HPDE6-E6E7 (cell line): Measurements from ENCODE around the gene NQO2.
A peak's percentile ranks its signal among the peaks of the same experiment; 100 is the strongest.
"Not testable (repeated sequence)": the region's sequence is repeated elsewhere in the genome, so short reads cannot be mapped to it uniquely, and the experiment has no call there.

Experiments used
- DNase-seq: peaks from one replicate; pipeline ENCODE4 v3.0.0; 2011; ENCODE audit warnings: missing footprints; ENCODE audit errors: extremely low spot score

NQO2 gene

DNA sequence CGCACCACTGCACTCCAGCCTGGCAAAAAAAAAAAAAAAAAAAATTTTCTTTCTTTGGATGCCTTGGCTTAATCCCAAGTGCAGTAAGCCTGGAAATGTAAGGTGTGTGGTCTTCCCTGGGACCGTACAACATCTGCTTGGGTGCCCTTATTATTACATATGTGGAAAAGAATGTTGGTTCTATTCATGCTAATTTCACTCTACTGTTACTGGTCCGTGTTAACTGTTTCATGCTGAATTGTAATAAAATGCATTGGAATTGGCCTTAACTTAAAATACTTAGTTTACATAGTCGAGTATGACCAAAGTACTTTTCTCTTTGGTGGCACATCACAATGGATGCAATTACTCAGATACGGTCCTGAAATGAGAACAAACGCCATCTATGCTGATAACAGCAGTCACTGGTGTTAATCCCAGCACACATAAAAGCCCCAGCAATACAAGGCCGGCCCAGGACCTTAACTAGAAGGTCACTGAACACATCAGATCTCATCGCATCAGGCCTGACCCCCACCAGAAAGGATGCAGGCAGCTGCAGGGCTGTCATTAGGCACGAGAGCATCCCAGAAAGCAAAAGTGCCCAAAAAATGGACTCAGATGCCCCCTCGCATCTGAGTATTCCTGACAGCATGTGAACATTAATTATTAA is 29.5 kb upstream of the NQO2 start:
- DNase-seq: no peak

DNA sequence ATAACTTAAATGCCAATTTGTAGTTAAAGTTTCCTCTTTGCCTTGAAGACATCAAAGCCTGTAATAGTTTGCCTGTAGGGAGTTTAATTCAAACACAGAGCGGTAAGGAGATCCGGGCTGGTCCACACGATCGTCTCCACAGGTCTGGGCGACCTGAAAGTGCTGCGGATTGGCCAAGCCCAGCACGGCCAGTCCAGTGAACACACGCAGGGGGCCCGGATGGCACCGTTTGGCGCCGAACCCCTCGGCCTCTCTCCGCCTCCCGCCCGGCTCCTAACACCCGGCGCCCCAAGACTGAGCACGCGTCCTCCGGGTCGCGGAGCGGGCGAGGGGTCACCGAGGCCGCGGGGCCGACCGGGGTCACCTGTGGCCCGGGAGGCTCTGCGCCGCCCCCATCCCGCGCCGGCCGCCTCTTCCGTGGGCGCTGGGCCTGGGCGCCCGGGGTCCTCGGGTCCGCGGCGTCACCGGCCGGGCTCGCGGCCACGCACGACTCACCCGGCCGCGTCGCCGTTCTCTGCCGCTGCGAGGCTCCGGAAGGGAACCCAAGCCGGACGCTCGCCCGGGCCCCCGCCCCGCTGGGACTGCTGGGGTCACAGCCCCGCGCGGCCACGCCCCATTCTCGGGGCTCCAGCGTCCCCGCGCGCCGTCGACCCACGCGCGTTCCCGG is 28.8 kb upstream of the NQO2 start:
- no peak for DNase-seq

DNA sequence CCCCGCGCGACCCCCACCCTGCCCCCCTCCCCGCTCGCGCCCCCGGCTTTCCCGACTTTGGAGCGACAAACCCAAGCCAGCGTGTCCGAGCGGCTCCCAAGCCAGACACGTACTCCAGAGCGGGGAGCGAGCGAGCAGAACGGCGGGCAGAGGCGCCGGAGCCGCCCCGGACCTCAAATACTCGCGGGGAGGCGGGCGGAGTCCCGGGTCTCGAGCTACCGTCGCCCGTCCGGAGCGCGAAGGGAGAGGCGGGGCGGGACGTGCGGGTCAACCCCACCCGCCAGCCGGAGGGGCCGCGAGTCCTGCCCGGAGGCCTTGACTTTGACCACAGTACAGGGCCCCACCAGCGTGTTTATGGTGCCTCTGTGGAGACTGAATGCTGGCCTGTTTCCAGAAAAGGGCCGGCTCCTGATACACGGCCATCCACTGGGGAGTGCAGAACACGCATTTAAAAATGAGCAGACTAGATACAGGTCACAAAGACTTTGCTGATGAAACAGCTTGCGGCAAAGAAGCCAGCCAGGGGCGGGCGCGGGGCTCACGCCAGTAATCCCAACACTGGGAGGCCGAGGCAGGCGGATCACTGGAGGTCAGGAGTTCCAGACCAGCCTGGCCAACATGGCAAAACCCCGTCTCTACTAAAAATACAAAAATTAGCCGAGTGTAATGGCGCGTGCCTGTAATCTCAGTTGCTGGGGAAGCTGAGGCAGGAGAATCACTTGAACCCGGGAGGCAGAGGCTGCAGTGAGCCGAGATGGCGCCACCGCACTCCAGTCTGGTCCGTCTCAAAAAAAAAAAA is 28.1 kb upstream of the NQO2 start, which contains the start of gene SERPINB6:
Gene SERPINB6 (minus strand): TSS at position 148 of the 799 bp plus-strand sequence. CDS start 12,235 bp downstream, outside the sequence.
- DNase-seq: peak; percentile 29

DNA sequence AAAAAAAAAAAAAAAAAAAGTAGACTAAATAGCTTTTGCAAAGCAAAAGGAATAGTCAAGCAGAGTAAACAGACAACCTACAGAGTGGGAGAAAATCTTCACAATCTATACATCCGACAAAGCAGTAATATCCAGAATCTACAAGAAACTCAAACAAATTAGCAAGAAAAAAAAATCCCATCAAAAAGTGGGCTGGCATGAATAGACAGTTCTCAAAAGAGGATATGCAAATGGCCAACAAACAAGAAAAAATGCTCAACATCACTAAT is 27.5 kb upstream of the NQO2 start:
- DNase-seq: not testable (repeated sequence)

DNA sequence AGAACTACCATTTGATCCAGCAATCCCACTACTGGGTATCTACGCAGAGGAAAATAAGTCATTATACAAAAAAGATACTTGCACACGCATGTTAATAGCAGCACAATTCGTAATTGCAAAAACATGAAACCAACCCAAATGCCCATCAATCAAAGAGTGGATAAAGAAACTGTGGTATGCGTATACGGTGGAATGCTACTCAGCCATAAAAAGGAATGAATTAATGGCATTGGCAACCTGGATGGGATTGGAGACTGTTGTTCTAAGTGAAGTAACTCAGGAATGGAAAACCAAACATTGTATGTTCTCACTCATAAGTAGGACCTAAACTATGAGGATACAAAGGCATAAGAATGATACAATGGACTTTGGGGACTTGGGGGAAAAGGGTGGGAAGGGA is 27.0 kb upstream of the NQO2 start:
- not testable (repeated sequence) for DNase-seq

DNA sequence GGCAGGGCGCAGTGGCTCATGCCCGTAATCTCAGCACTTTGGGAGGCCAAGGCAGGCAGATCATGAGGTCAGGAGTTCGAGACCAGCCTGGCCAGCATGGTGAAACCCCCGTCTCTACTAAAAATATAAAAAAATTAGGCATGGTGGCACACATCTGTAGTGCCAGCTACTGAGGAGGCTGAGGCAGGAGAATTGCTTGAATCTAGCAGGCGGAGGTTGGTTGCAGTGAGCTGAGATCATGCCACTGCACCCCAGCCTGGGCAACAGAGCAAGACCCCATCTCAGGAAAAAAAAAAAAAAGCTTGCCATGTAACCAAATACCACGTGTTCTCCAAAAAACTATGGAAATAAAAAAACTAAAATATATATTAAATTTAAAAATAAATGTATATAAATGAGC is 26.5 kb upstream of the NQO2 start:
- DNase-seq: not testable (repeated sequence)

DNA sequence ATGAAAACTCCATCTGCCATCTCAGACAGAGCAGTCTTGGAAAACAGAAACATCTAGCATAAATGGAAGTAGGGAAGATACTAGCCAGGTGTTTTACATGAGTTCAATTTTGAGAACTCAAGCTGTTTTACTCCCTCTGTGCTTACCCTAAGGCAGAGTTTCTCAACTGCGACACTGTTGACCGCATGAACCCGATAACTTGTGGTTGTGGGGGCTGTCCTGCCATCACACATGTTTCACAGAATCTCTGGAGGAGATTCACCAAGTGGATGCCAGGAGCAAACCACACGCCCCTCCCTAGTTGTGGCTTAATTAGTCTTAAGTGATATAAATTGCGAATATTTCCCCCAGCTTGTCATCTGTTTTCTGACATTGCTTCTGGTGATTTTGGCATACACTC is 26.0 kb upstream of the NQO2 start:
- DNase-seq: no peak

DNA sequence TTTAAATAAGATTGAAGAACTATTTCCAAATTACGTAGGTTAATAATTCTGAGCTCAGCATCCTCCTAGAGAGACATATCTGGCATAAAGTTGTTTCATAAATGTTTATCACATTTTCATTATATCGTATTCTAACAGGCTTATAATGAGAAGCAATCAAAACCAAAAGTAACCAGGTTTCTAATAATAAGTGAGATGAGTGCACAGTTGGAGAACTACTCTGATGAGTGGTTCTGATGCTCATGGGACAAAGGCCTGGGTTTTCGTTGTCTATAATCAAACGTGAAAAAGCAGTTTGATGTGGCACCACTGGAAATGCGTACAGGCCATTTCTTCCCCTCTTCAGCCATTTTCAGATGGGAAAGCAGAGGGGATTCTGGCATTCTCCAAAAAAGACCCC is 23.6 kb upstream of the NQO2 start:
- no peak for DNase-seq

DNA sequence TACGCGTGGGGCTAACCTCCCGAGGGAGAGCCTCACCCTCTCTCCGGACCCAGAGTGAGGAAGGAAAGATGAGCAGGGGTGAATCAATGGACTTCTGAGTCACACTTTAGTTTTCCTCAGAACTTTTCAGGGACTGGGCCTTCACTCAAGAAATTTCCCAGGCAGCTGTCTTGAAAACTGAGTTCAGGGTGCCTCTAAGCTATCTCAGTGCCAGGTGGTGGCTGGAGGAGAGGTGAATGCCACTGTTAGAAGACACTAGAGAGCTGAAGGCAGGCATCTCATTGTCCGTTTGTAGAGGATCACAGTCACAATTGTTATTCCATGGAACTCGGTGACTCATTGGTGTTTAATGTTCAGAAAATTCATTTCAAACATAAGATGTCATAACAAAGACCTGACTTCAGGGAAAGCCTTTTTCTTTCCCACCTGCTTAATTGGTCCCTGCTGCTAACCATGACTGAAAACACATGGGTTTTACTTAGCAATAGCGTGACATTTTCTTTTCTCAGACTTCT is 23.1 kb upstream of the NQO2 start:
- peak; percentile 67 for DNase-seq

DNA sequence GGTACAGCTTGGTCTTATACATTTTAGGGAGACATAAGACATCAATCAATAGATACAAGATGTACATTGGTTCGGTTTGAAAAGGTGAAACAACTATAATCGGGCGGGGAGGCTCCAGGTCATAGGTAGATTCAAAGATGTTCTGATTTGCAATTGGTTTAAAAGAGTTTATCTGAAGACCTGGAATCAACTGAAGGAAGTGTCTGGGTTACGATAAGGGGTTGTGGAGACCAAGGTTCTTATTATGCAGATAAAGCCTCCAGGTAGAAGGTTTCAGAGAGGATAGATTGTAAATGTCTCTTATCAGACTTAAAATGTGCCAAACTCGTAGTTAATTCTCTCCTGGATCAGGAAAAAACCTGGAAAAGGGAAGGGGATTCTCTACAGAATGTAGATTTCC is 22.4 kb upstream of the NQO2 start:
- DNase-seq: no peak

DNA sequence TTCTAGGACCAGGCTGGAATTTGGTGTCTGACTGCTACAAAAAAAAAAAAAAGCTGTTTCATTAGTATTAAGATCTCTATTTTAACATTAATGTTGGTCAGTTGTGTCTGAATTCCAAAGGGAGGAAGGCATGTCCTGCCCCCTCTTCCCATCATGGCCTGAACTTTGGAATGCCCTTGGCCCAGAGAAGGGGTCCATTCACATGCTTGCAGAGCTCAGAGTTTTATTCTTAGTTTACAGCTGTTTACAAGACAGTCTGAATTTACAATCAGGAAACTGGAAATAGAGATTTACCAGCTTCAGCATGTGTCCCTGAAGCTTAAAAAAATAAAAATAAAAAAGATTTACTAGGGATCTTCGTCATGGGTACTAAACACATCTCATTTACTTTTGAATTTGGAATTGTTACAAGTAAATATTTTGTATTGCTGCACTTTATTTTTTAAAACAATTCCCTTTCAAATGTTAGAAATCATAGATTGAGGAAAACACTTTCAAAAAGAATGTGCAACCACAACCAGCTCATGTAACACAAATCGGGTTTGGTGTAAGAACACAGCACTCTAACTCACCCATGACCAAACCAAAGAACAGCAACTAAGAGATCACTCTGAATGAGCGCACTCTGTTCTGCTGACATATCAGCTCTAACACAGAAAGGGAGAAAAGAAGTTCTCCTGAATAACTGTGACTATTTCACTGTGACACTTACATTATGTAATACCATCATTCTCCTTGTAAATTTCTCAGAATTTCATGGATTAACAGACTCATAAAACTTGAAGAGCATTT is 21.7 kb upstream of the NQO2 start:
- DNase-seq: no peak

DNA sequence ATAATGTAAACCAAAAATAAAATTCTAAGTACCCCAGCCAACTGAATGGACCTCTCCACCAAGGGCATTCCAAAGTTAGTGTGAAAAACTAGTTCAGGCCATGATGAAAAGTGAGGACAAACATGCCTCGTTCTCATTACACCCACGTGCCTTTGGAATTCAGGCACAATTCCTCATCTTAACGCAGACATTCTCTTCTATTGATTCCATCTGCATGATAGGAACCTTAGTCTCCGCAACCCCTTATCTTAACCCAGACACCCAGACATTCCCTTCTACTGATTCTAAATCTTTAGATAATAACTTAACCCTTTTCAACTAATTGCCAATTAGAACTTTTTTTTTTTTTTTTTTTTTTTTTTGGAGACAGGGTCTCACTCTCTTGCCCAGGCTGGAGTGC is 20.8 kb upstream of the NQO2 start:
- DNase-seq: no peak

DNA sequence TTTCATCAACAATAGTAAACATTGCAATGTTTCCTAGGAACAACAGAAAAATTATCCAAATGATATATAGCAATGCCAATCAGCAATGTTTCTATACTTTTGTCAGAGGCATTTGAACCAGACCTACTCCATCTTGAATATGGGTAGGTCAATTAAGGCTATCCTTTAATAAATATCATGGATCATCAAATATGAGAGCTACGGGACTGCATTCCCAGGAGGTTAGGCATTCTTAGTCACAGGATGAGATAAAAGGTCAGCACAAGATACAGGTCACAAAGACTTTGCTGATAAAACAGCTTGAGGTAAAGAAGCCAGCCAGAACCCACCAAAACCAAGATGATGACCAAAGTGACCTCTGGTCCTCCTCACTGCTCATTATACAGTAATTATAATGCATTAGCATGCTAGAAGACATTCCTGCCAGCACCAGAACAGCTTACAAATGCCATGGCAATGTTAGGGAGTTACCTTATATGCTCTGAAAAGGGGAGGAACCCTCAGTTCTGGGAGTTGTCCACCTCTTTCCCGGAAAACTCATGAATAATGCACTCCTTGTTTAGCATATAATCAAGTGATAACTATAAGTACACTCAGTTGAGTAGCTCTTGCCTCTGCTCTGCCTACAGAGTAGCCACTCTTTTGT is 19.8 kb upstream of the NQO2 start:
- DNase-seq: no peak

DNA sequence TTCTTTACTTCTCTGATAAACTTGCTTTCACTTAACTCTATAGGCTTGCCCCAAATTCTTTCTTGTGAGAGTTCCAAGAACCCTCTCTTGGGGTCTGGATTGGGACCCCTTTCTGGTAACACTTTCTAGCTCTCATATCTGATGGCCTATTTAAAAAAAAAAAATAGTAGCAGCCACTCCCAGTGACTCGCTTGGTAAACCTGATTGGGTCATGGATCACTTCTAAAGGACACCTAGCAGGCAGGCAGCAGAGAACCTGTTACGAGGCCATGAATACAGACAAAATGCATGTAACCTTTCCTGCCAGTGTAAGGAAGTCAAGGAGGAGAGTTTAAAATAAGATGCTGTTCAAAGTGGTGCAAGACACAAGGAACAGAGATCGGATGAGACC is 19.2 kb upstream of the NQO2 start:
- DNase-seq: peak; percentile 40

DNA sequence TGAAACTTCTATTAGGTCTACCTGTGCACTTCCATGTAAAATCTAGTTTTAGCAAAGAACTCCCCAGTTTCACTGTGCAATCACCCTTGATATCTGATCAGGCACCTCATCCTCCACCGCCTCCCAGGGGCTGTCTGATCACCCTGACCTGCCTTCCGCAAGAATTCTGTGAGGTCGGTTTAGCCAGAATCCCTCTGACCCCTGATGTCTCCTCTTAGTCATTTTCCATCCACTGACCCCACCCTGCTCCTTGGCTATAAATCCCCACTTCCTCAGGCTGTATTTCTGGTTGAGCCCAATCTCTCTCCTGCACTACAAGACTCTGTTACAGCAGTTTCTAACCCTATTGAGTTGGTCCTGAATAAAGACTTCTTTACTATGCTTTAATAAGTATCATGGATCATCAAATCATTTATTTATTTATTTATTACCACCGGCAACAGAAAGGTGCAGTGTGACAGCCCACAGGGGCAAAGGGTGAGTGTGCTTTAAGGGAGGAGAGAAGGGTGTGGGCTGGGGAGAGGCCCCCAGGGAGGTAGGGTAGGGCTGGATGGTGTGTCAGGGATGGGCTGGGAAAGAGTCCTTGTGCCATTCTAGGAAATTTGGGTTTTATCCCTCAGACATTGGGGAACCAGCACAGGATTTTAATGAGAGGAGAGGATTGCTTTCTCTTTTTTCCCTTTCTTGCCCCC is 17.1 kb upstream of the NQO2 start:
- no peak for DNase-seq

DNA sequence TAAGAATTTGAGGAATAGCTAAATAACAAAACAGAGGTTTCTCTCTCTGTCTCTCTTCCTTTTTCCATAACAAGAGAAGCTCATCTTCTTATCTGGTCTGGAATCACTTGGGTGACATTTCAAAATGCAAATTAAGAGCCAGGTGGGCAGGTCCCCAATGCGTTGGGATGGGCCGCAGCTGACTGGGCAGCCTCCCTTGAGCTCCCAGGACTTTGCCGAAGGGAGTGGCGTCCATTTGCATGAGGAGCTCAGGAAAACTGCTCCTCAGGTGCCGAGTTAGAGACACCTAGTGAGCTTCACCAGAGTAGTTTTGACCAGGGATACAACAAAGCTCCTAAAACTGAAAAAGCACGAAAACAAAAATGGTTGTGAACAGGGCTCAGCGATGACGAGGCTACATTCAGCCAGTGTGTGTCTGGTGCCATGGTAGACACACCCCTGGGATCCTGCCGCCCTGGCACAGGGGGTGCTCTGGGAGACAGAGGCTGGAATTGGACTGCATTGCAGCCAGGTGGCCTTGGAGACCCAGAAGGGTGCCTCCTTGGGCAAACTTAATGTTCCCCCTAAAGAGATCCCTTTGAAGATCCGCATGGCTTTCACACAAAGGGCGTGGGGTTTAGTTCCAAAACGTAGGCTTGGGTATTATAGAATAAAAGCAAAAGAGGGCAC is 14.8 kb upstream of the NQO2 start:
- no peak for DNase-seq

DNA sequence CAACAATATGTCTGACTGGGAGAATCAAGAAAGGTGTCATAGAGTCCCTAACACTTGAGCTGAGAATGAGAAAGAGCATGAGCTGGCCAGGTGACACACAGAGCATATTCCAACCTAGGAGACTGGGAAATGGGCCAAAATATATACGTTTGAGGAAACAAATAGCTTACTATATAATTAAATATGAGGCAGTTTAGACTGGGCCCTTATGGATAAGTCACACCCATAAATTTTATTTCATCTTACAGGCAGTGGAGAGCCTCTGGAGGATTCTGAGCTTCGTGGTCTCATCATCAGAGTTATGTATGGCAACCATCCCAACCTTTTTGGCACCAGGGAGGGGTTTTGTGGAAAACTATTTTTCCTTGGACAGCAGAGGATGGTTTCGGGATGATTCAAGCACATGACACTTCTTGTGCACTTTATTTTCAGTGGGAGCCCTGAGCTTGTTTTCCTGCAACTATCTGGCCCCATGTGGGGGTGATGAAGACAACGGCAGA is 12.9 kb upstream of the NQO2 start:
- no peak for DNase-seq

DNA sequence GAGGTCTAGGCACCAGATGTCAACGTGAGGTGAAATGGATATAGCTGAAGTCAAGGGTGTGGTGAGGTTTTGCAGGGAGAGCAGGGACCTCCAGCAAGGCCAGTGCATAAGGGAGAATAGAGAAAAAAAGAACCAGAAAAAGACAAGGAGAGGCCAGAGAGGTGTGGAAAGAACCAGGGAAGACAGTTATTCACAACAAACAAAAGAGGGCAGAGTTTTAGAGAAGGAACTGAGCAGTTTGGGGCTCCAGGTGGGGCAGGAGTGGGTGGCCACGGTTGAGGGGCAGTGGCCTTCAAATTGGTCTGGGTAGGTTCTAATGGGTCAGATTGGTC is 11.6 kb upstream of the NQO2 start:
- no peak for DNase-seq

DNA sequence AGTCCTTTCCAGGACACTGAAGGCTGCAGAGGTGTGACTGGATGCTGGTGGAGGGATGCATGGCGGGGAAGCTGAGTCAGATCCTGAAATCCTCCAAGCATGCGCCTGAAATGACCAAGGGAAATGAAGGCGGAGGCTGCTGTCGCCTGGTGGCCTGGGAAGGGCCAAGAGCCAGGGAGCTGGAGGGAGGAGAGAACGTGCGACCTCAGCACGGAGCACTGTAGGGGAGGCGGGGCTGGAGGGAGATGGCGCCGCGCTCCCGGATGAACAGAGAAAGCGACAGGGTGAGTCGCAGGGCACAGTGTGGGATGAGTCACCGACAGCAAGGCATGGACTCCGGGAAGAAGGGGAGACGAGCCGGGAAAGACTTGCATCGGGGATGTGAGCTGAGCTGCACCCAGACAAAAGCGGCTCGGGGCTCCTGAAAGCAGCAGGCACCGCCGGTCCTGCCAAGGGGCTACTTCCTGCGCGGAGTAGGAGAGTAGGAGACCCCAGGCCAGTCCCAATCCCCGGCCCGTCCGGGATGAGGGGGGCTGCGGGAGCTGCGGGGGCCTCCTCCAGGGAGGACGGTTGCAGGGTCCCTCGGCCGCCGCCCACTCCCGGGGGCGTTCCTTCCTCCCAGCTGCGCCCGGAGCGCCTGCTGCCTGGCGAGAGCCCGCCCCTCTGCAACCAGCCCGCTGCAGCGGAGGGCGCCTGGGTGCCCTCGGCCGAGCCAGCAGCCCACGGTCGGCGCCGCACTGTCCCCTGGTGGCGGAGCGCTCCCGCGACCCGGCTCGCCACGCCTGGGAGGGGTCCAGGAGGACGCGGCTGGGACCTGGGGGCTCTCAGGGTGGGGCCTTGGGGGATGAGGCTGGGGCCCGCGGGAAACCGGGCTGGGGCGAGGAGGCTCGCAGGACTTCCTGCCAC is 11.0 kb upstream of the NQO2 start:
- DNase-seq: peak; percentile 75
